HCT116 (cell line): ENCODE measurements around the gene SESN1. TPM values are rescaled to one million over a fixed set of nuclear protein-coding genes. Genes with fewer than 3 reads are reported as not detected.

Experiments
- ATAC-seq: fragments of 200-7000 bp; cut with Tn5 transposase; 2 replicates; pipeline ENCODE4 v1.9.1; 2020; ENCODE audit warnings: mild to moderate bottlenecking, moderate library complexity
- BruUV-seq: library from RNA; stranded (reverse); fragments of 400-500 nt; replicated peaks from 2 replicates; lab custom pipeline; 2021; lab: Mats Ljungman, UMichigan
- CTCF ChIA-PET: fragments of 300-600 bp; sonication (Branson Sonifier 250); formaldehyde crosslinking; loops from one replicate; lab custom pipeline; 2021; ENCODE audit warnings: antibody characterized with exemption; lab: Charles Lee
- POLR2A ChIA-PET: fragments of 300-600, 350-600 bp; sonication (Branson Sonifier 250); formaldehyde crosslinking; loops from one replicate; lab custom pipeline; 2021; ENCODE audit warnings: antibody characterized with exemption; lab: Charles Lee
- RAD21 ChIA-PET, 2 experiments: fragments of 300-600 bp; sonication (Branson Sonifier 250); formaldehyde crosslinking; loops; one replicate each; lab custom pipeline; 2023; ENCODE audit warnings: low total read pairs in 2 of 2; ENCODE audit not compliant: uncharacterized antibody in 2 of 2, unreplicated experiment in 2 of 2, low non-redundant PET in 1 of 2; lab: Charles Lee
- DNase-seq: peaks from one replicate; pipeline ENCODE4 v3.0.0-alpha.2; 2010; ENCODE audit warnings: low read depth, low spot score
- H2AFZ ChIP-seq: fragments of 200-600 bp; shearing (Covaris generic), sonication (generic); 2 replicates; pipeline ENCODE4 v1.6.1; 2017; ENCODE audit warnings: low read depth, mixed run types, mixed read lengths, antibody characterized with exemption, low read length; ENCODE audit not compliant: poor library complexity, severe bottlenecking
- H3K27ac ChIP-seq: 2 replicates; pipeline ENCODE4 v1.5.1; 2012; ENCODE audit warnings: low read depth, low read length
- H3K27me3 ChIP-seq: fragments of 200-600 bp; sonication (generic); 2 replicates; pipeline ENCODE4 v1.6.1; 2016; ENCODE audit warnings: mixed run types, low read length, mixed read lengths; ENCODE audit not compliant: insufficient read depth
- H3K36me3 ChIP-seq, 2 experiments: fragments of 200-500 bp in 1 of 2; fragments of 200-600 bp in 1 of 2; sonication (Bioruptor generic) in 1 of 2; sonication (generic) in 1 of 2; 2 replicates each; pipeline versions ENCODE4 v1.5.1 to v1.6.1; 2014 to 2016; ENCODE audit warnings: low read length in 2 of 2, inconsistent platforms in 1 of 2, mixed read lengths in 1 of 2, mixed run types in 1 of 2; ENCODE audit not compliant: insufficient read depth in 2 of 2, control insufficient read depth in 1 of 2
- H3K4me1 ChIP-seq, 2 experiments: fragments of 200-600 bp in 1 of 2; sonication (generic) in 1 of 2; 2 replicates each; pipeline versions ENCODE4 v1.5.1 to v1.6.1; 2012 to 2017; ENCODE audit warnings: low read length in 2 of 2, inconsistent platforms in 1 of 2, mild to moderate bottlenecking in 1 of 2, mixed read lengths in 1 of 2, mixed run types in 1 of 2, moderate library complexity in 1 of 2; ENCODE audit not compliant: insufficient read depth in 2 of 2, control insufficient read depth in 1 of 2
- H3K4me2 ChIP-seq: fragments of 200-600 bp; sonication (generic); 2 replicates; pipeline ENCODE4 v1.6.1; 2017; ENCODE audit warnings: mixed run types, low read length, mixed read lengths
- H3K4me3 ChIP-seq, 2 experiments: fragments of 200-600 bp in 1 of 2; sonication (generic) in 1 of 2; replicated peaks in 1 of 2; 2 replicates each; pipeline ENCODE4 v1.5.1; 2011 to 2016; ENCODE audit warnings: low read length in 2 of 2, control low read depth in 1 of 2, low read depth in 1 of 2, mild to moderate bottlenecking in 1 of 2, mixed read lengths in 1 of 2, mixed run types in 1 of 2
- H3K79me2 ChIP-seq: fragments of 200-600 bp; sonication (generic); 2 replicates; pipeline ENCODE4 v1.6.1; 2017; ENCODE audit warnings: mild to moderate bottlenecking, mixed run types, low read length, moderate library complexity, mixed read lengths; ENCODE audit not compliant: insufficient read depth
- H3K9ac ChIP-seq: fragments of 200-600 bp; sonication (generic); 2 replicates; pipeline ENCODE4 v1.6.1; 2016; ENCODE audit warnings: low read length, mixed read lengths
- H3K9me2 ChIP-seq: fragments of 200-600 bp; sonication (generic), shearing (Covaris generic); 2 replicates; pipeline ENCODE4 v1.6.1; 2017; ENCODE audit warnings: mixed run types, mild to moderate bottlenecking, moderate library complexity; ENCODE audit not compliant: insufficient read depth
- H3K9me3 ChIP-seq, 2 experiments: fragments of 200-500 bp in 1 of 2; fragments of 200-600 bp in 1 of 2; sonication (Bioruptor generic) in 1 of 2; sonication (generic) in 1 of 2; 2 replicates each; pipeline ENCODE4 v1.6.1; 2014 to 2017; ENCODE audit warnings: low read length in 2 of 2, mixed read lengths in 2 of 2, inconsistent platforms in 1 of 2, low read depth in 1 of 2, mild to moderate bottlenecking in 1 of 2, mixed run types in 1 of 2, moderate library complexity in 1 of 2; ENCODE audit not compliant: control insufficient read depth in 1 of 2, insufficient read depth in 1 of 2
- H4K20me1 ChIP-seq: fragments of 200-600 bp; sonication (generic), shearing (Covaris generic); 2 replicates; pipeline ENCODE4 v1.6.1; 2017; ENCODE audit warnings: mixed run types, mild to moderate bottlenecking, moderate library complexity; ENCODE audit not compliant: insufficient read depth
- ELF1 ChIP-seq: IDR thresholded peaks from 2 replicates; pipeline ENCODE4 v1.6.1; 2012; ENCODE audit warnings: low read depth, borderline replicate concordance
- EZH2 ChIP-seq: fragments of 200-600 bp; sonication (generic); IDR thresholded peaks from 2 replicates; pipeline ENCODE4 v1.6.1; 2017; ENCODE audit warnings: antibody characterized with exemption, mixed run types
- JUND ChIP-seq: IDR thresholded peaks from 2 replicates; pipeline ENCODE4 v1.6.1; 2012
- POLR2A ChIP-seq: IDR thresholded peaks from 2 replicates; pipeline ENCODE4 v1.7.0; 2011; ENCODE audit warnings: borderline replicate concordance; ENCODE audit not compliant: insufficient read depth, insufficient read length; ENCODE audit errors: extremely low read depth
- SRF ChIP-seq: IDR thresholded peaks from 2 replicates; pipeline ENCODE4 v1.6.1; 2012; ENCODE audit warnings: low read depth
- ZFX ChIP-seq: fragments of 450-650 bp; IDR thresholded peaks from 2 replicates; pipeline ENCODE4 v1.6.1; 2017
- intact Hi-C: fragments of 100-400 bp; cut with micrococcal nuclease; formaldehyde crosslinking; loops from 2 replicates; pipeline ENCODE4 v1.10.0; 2022
- total RNA-seq: library from RNA; stranded (reverse); gene quantifications from one replicate; pipeline ENCODE4 v1.2.1, GENCODE V29; 2021; ENCODE audit not compliant: unreplicated experiment
- TF ChIP-seq, protein P1 (sequence below): IDR thresholded peaks from 2 replicates; pipeline ENCODE4 v1.6.1; 2011; ENCODE audit warnings: mild to moderate bottlenecking, low read length, moderate library complexity; ENCODE audit not compliant: insufficient replicate concordance; ENCODE audit errors: extremely low read depth
- TF ChIP-seq, protein P2 (sequence below): IDR thresholded peaks from 2 replicates; pipeline ENCODE4 v1.6.1; 2012
- TF ChIP-seq, protein P3 (sequence below): IDR thresholded peaks from 2 replicates; pipeline ENCODE4 v1.6.1; 2012

Gene SESN1
- total RNA-seq, 1 experiment from 2014 or later: 9.3 TPM

DNA sequence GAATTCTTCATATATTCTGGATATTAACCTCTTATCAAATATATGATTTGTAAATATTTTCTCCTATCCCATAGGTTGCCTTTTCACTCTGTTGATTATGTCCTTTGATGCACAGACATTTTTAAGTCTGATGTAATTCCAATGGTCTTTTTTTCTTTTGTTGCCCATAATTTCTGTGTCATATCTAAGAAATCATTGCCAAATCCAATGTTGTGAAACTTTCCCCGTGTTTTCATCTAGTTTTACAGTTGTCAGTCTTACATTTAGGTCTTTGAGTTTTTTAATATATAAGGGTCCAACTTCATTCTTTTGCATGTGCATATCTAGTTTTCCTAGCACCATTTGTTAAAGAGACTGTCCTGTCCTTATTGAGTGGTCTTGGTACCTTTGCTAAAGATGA lies 111.5 kb downstream of the SESN1 start:
- Histone ChIP-seq H3K4me1 (no peaks in the 10 kb centered on the region), H3K9ac (no peak overlapping the region), H2AFZ (no peak overlapping the region), H3K27me3 (no peaks in the 10 kb centered on the region), H3K27ac (no peak overlapping the region), H3K79me2 (no peaks in the 10 kb centered on the region), H3K4me2 (no peak overlapping the region), H3K4me3 (no peak overlapping the region), H3K36me3 (no peaks in the 10 kb centered on the region)
- CTCF ChIA-PET: no interaction called here
- RAD21 ChIA-PET: no interaction called here
- no TSS peak for BruUV-seq
- ATAC-seq: no peak
- no peak for DNase-seq
- TF ChIP-seq JUND (no peak), SRF (no peak), ELF1 (no peak), ZFX (no peak), POLR2A (no peak), EZH2 (no peak)
- TF ChIP-seq, protein P1, sequence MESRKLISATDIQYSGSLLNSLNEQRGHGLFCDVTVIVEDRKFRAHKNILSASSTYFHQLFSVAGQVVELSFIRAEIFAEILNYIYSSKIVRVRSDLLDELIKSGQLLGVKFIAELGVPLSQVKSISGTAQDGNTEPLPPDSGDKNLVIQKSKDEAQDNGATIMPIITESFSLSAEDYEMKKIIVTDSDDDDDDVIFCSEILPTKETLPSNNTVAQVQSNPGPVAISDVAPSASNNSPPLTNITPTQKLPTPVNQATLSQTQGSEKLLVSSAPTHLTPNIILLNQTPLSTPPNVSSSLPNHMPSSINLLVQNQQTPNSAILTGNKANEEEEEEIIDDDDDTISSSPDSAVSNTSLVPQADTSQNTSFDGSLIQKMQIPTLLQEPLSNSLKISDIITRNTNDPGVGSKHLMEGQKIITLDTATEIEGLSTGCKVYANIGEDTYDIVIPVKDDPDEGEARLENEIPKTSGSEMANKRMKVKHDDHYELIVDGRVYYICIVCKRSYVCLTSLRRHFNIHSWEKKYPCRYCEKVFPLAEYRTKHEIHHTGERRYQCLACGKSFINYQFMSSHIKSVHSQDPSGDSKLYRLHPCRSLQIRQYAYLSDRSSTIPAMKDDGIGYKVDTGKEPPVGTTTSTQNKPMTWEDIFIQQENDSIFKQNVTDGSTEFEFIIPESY: no peak
- TF ChIP-seq, protein P2, sequence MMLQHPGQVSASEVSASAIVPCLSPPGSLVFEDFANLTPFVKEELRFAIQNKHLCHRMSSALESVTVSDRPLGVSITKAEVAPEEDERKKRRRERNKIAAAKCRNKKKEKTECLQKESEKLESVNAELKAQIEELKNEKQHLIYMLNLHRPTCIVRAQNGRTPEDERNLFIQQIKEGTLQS: no peak
- TF ChIP-seq, protein P3, sequence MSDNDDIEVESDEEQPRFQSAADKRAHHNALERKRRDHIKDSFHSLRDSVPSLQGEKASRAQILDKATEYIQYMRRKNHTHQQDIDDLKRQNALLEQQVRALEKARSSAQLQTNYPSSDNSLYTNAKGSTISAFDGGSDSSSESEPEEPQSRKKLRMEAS: no peak
- TF ChIP-seq, all 23 proteins: peak for 0
- no peaks in the 10 kb centered on the region for H3K9me2 ChIP-seq
- H3K9me3 ChIP-seq: no peaks in the 10 kb centered on the region
- POLR2A ChIA-PET: no interaction called here
- intact Hi-C loops: no loop called here
- no peaks in the 10 kb centered on the region for H4K20me1 ChIP-seq
